Keratinocyte (primary cell): ENCODE data around the gene SH2D1B. TPM values are rescaled to one million over a fixed set of nuclear protein-coding genes. Genes with fewer than 3 reads are reported as not detected.

ENCODE experiments used
- DNase-seq: peaks from one replicate; pipeline ENCODE4 v3.0.0-alpha.2; 2011; ENCODE audit warnings: low read depth, missing footprints, low spot score
- FAIRE-seq: peaks from 2 replicates; lab custom pipeline; 2011; peaks lifted over from hg19 to GRCh38; lab: Jason Lieb, UNC
- H2AFZ ChIP-seq: 2 replicates; pipeline ENCODE4 v1.6.0; 2012; ENCODE audit warnings: low read length, control low read depth, inconsistent platforms; ENCODE audit not compliant: control insufficient read depth
- H3K27ac ChIP-seq: 2 replicates; pipeline ENCODE4 v1.5.1; 2011; ENCODE audit warnings: low read length; ENCODE audit not compliant: control insufficient read depth, insufficient read depth
- H3K27me3 ChIP-seq: 3 replicates; pipeline ENCODE4 v1.6.0; 2011; ENCODE audit warnings: low read length; ENCODE audit not compliant: control insufficient read depth, insufficient read depth; ENCODE audit errors: extremely low read depth
- H3K36me3 ChIP-seq, 2 experiments: 2 replicates in 1 of 2; 3 replicates in 1 of 2; pipeline ENCODE4 v1.5.1; 2011; ENCODE audit warnings: low read length in 2 of 2, mild to moderate bottlenecking in 1 of 2; ENCODE audit not compliant: control insufficient read depth in 2 of 2, insufficient read depth in 2 of 2; ENCODE audit errors: extremely low read depth in 1 of 2
- H3K4me1 ChIP-seq: 3 replicates; pipeline ENCODE4 v1.5.1; 2011; ENCODE audit warnings: low read length; ENCODE audit not compliant: control insufficient read depth, insufficient read depth; ENCODE audit errors: extremely low read depth
- H3K4me2 ChIP-seq: 3 replicates; pipeline ENCODE4 v1.6.0; 2011; ENCODE audit warnings: low read depth, low read length; ENCODE audit not compliant: control insufficient read depth, insufficient read depth; ENCODE audit errors: extremely low read depth
- H3K4me3 ChIP-seq, 3 experiments: fragments of 200-600 bp in 1 of 3; sonication (generic) in 1 of 3; 2 replicates in 2 of 3; 3 replicates in 1 of 3; pipeline ENCODE4 v1.5.1; 2011 to 2016; ENCODE audit warnings: low read length in 3 of 3, mild to moderate bottlenecking in 3 of 3, control low read depth in 2 of 3, inconsistent platforms in 1 of 3, low read depth in 1 of 3, mixed read lengths in 1 of 3, mixed run types in 1 of 3, moderate library complexity in 1 of 3; ENCODE audit not compliant: control insufficient read depth in 2 of 3, insufficient read depth in 2 of 3; ENCODE audit errors: extremely low read depth in 1 of 3
- H3K79me2 ChIP-seq: 2 replicates; pipeline ENCODE4 v1.6.0; 2012; ENCODE audit warnings: low read length; ENCODE audit not compliant: control insufficient read depth, insufficient read depth
- H3K9ac ChIP-seq: 3 replicates; pipeline ENCODE4 v1.6.0; 2011; ENCODE audit warnings: low read length; ENCODE audit not compliant: control insufficient read depth, insufficient read depth; ENCODE audit errors: extremely low read depth
- H3K9me1 ChIP-seq: 3 replicates; pipeline ENCODE4 v1.6.0; 2011; ENCODE audit warnings: low read length; ENCODE audit not compliant: control insufficient read depth, insufficient read depth; ENCODE audit errors: extremely low read depth
- H3K9me3 ChIP-seq: 2 replicates; pipeline ENCODE4 v1.5.1; 2012; ENCODE audit warnings: low read depth, low read length; ENCODE audit not compliant: control insufficient read depth
- H4K20me1 ChIP-seq: 3 replicates; pipeline ENCODE4 v1.6.0; 2011; ENCODE audit warnings: low read length; ENCODE audit not compliant: control insufficient read depth, insufficient read depth; ENCODE audit errors: extremely low read depth
- EZH2 ChIP-seq: IDR thresholded peaks from one replicate; pipeline ENCODE4 v1.6.1; 2012; ENCODE audit warnings: inconsistent platforms, mild to moderate bottlenecking, low read length, moderate library complexity
- dilution Hi-C: fragments of 300-500 bp; cut with MboI; formaldehyde crosslinking; loops from one replicate; pipeline ENCODE4 v1.7.0; 2020; ENCODE audit warnings: low sequenced_read_pairs; ENCODE audit not compliant: extremely low pct_ligation_motif_present
- polyA plus RNA-seq, 5 experiments: library from polyadenylated mRNA; depleted of rRNA in 3 of 5; stranded (reverse) in 3 of 5; stranded (forward) in 1 of 5; unstranded in 1 of 5; fragments of >200 nt; gene quantifications; 1 replicate in 1 of 5; 2 replicates in 3 of 5; 3 replicates in 1 of 5; pipeline versions ENCODE4 v1.2.1 to v1.2.3, GENCODE V29; 2011 to 2012; ENCODE audit warnings: missing spikeins in 2 of 5, low read depth in 1 of 5, low replicate concordance in 1 of 5
- TF ChIP-seq, protein P1 (sequence below), 3 experiments: IDR thresholded peaks in 1 of 3; conservative IDR thresholded peaks in 1 of 3; optimal IDR thresholded peaks in 1 of 3; 2 replicates in 2 of 3; 3 replicates in 1 of 3; pipeline versions ENCODE3 to v1.5.1; 2011; ENCODE audit warnings: low read length in 3 of 3, mild to moderate bottlenecking in 3 of 3, moderate library complexity in 2 of 3, control low read depth in 1 of 3, inconsistent platforms in 1 of 3; ENCODE audit not compliant: insufficient read depth in 2 of 3; ENCODE audit errors: extremely low read depth in 1 of 3

The SH2D1B gene
- polyA plus RNA-seq, 1 donor (not counting 4 experiments of a cell fraction or from before 2014, with no cell fraction given) = not detected

- no peak overlapping the region for H3K4me2 ChIP-seq
- TF ChIP-seq, protein P1, sequence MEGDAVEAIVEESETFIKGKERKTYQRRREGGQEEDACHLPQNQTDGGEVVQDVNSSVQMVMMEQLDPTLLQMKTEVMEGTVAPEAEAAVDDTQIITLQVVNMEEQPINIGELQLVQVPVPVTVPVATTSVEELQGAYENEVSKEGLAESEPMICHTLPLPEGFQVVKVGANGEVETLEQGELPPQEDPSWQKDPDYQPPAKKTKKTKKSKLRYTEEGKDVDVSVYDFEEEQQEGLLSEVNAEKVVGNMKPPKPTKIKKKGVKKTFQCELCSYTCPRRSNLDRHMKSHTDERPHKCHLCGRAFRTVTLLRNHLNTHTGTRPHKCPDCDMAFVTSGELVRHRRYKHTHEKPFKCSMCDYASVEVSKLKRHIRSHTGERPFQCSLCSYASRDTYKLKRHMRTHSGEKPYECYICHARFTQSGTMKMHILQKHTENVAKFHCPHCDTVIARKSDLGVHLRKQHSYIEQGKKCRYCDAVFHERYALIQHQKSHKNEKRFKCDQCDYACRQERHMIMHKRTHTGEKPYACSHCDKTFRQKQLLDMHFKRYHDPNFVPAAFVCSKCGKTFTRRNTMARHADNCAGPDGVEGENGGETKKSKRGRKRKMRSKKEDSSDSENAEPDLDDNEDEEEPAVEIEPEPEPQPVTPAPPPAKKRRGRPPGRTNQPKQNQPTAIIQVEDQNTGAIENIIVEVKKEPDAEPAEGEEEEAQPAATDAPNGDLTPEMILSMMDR (optimal IDR thresholded peaks at IDR 0.05 in 1 of 3, IDR thresholded peaks at IDR 0.05 in 1 of 3, conservative IDR thresholded peaks at IDR 0.05 in 1 of 3; ENCODE audit: extremely low read depth in 1 of 3, insufficient read depth in 2 of 3, low read length in 3 of 3) = no peak
- TF ChIP-seq EZH2 = no peak
- peaks cover 6% of the 10 kb centered on the region for H3K27me3 ChIP-seq
- DNase-seq = no peak
- no peaks in the 10 kb centered on the region for H4K20me1 ChIP-seq
- peaks cover 3% of the 10 kb centered on the region for H3K4me1 ChIP-seq
- no peak overlapping the region for H2AFZ ChIP-seq
- H3K9me3 ChIP-seq = no peaks in the 10 kb centered on the region
- no peaks in the 10 kb centered on the region for H3K9me1 ChIP-seq
- H3K27ac ChIP-seq = no peak overlapping the region
- no peak overlapping the region for H3K9ac ChIP-seq
- no peak for FAIRE-seq
- no peaks in the 10 kb centered on the region for H3K36me3 ChIP-seq
- H3K4me3 ChIP-seq = no peak overlapping the region
- H3K79me2 ChIP-seq = no peaks in the 10 kb centered on the region
- dilution Hi-C loops = no loop called here
Observed at GRCh38 chr1:162406811-162407210, 5.1 kb downstream of the SH2D1B start.

DNA sequence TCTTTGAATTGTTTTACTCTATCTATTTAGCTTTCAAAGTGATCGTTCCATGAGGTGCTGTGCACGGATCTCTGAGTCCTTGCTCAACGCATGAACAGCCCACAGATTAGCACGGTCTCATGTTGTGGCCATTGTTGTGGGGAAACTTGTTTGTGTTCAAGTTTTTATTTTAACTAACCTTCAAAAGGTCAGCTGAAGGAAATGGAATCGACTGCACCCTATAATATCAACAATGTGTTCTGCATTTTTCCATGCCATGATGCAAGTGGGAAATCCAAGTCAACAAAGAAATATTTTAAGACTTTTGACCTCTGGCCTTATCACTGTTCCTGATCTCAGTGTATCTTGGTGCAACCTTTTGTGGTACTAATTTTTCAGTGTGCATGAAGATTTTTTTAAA, 6.1 kb downstream of the SH2D1B start:
- no peak for TF ChIP-seq EZH2
- TF ChIP-seq, protein P1 (optimal IDR thresholded peaks at IDR 0.05 in 1 of 3, IDR thresholded peaks at IDR 0.05 in 1 of 3, conservative IDR thresholded peaks at IDR 0.05 in 1 of 3; ENCODE audit: extremely low read depth in 1 of 3, insufficient read depth in 2 of 3, low read length in 3 of 3) = no peak
- Histone ChIP-seq H3K4me1 (peaks cover 3% of the 10 kb centered on the region), H3K9ac (no peak overlapping the region), H4K20me1 (no peaks in the 10 kb centered on the region), H3K27me3 (peaks cover 6% of the 10 kb centered on the region), H2AFZ (no peak overlapping the region), H3K9me3 (no peaks in the 10 kb centered on the region), H3K4me3 (no peak overlapping the region), H3K36me3 (no peaks in the 10 kb centered on the region), H3K9me1 (no peaks in the 10 kb centered on the region), H3K4me2 (no peak overlapping the region), H3K79me2 (no peaks in the 10 kb centered on the region), H3K27ac (no peak overlapping the region)
- no peak for FAIRE-seq
- DNase-seq = no peak
- dilution Hi-C loops = no loop called here
